ENCODE measurements around the gene SERPINA5. TPM values are rescaled to one million over a fixed set of nuclear protein-coding genes. Genes with fewer than 3 reads are reported as not detected.

SERPINA5 gene
- total RNA-seq, 2 donors from 2014 or later = 4.4 to 6.8 TPM

- H3K36me3 ChIP-seq = no peaks in the 10 kb centered on the region
- DNase-seq (ENCODE audit: low spot score) (no peak), ATAC-seq (ENCODE audit: insufficient number of reproducible peaks, low FRiP score, low read depth) (no peak)
- peaks cover 14% of the 10 kb centered on the region for H3K9me3 ChIP-seq
- no peak overlapping the region for H3K27ac ChIP-seq
- H3K27me3 ChIP-seq (replicated peaks; ENCODE audit: insufficient read depth) = no peaks in the 10 kb centered on the region
- H3K4me1 ChIP-seq (ENCODE audit: control insufficient read depth in 1 of 2, low read depth in 2 of 2) = no peaks in the 10 kb centered on the region
- no peak overlapping the region for H3K4me3 ChIP-seq
- TF ChIP-seq CTCF (IDR thresholded peaks at IDR 0.05) = no peak
Observed at GRCh38 chr14:94621358-94622134, 40.3 kb downstream of the SERPINA5 start.

GRCh38 chr14:94622653-94623421, 41.6 kb downstream of the SERPINA5 start:
- H3K4me1 ChIP-seq (ENCODE audit: control insufficient read depth in 1 of 2, low read depth in 2 of 2) = no peaks in the 10 kb centered on the region
- ATAC-seq (ENCODE audit: insufficient number of reproducible peaks, low FRiP score, low read depth) (no peak), DNase-seq (ENCODE audit: low spot score) (no peak)
- no peaks in the 10 kb centered on the region for H3K36me3 ChIP-seq
- no peak for TF ChIP-seq CTCF (IDR thresholded peaks at IDR 0.05)
- no peaks in the 10 kb centered on the region for H3K27me3 ChIP-seq (replicated peaks; ENCODE audit: insufficient read depth)
- no peak overlapping the region for H3K4me3 ChIP-seq
- peaks cover 14% of the 10 kb centered on the region for H3K9me3 ChIP-seq
- no peak overlapping the region for H3K27ac ChIP-seq

GRCh38 chr14:94623422-94623809, 42.2 kb downstream of the SERPINA5 start:
- Histone ChIP-seq H3K9me3 (peaks cover 10% of the 10 kb centered on the region), H3K4me3 (no peak overlapping the region), H3K4me1 (ENCODE audit: control insufficient read depth in 1 of 2, low read depth in 2 of 2) (no peaks in the 10 kb centered on the region), H3K36me3 (no peaks in the 10 kb centered on the region), H3K27me3 (replicated peaks; ENCODE audit: insufficient read depth) (no peaks in the 10 kb centered on the region), H3K27ac (no peak overlapping the region)
- no peak for ATAC-seq (ENCODE audit: insufficient number of reproducible peaks, low FRiP score, low read depth)
- TF ChIP-seq CTCF (IDR thresholded peaks at IDR 0.05) = no peak
- no peak for DNase-seq (ENCODE audit: low spot score)

GRCh38 chr14:94623856-94624499, 42.8 kb downstream of the SERPINA5 start:
- ATAC-seq (ENCODE audit: insufficient number of reproducible peaks, low FRiP score, low read depth) = no peak
- TF ChIP-seq CTCF (IDR thresholded peaks at IDR 0.05) = no peak
- H3K27me3 ChIP-seq (replicated peaks; ENCODE audit: insufficient read depth) = no peaks in the 10 kb centered on the region
- H3K4me1 ChIP-seq (ENCODE audit: control insufficient read depth in 1 of 2, low read depth in 2 of 2) = no peaks in the 10 kb centered on the region
- H3K27ac ChIP-seq = no peak overlapping the region
- no peak overlapping the region for H3K4me3 ChIP-seq
- DNase-seq (ENCODE audit: low spot score) = no peak
- H3K36me3 ChIP-seq = no peaks in the 10 kb centered on the region
- peaks cover 4% of the 10 kb centered on the region for H3K9me3 ChIP-seq

Measured in thoracic aorta (tissue), 2 donors.